SK-N-SH (cell line): ENCODE results near the gene TM7SF2. TPM values are rescaled to one million over a fixed set of nuclear protein-coding genes. Genes with fewer than 3 reads are reported as not detected.

Experiments
- CTCF ChIA-PET: fragments of 300-600, 350-600 bp; formaldehyde crosslinking; extraction: SDS; loops from one replicate; lab custom pipeline; 2021; lab: Yijun Ruan, JAX
- POLR2A ChIA-PET: fragments of 350-600 bp; sonication (Branson Sonifier 250); formaldehyde crosslinking; extraction: SDS; loops from one replicate; lab custom pipeline; 2020; ENCODE audit warnings: antibody characterized with exemption, inconsistent platforms; lab: Yijun Ruan, JAX
- DNase-seq: peaks from one replicate; pipeline ENCODE4 v3.0.0; 2012
- H2AFZ ChIP-seq: fragments of 200-600 bp; sonication (generic); 2 replicates; pipeline ENCODE4 v1.8.1; 2016; ENCODE audit warnings: antibody characterized with exemption, mild to moderate bottlenecking, low read depth
- H3F3A ChIP-seq: fragments of 200-600 bp; sonication (generic); replicated peaks from 2 replicates; pipeline ENCODE3; 2016; ENCODE audit warnings: antibody characterized with exemption, mild to moderate bottlenecking; ENCODE audit not compliant: insufficient read depth
- H3K27ac ChIP-seq, 2 experiments: fragments of 200-500 bp in 1 of 2; fragments of 200-600 bp in 1 of 2; sonication (Bioruptor generic) in 1 of 2; sonication (generic), shearing (Covaris generic) in 1 of 2; 2 replicates each; pipeline versions ENCODE4 v1.5.1 to v1.6.1; 2014 to 2016; ENCODE audit warnings: low read depth in 2 of 2, inconsistent platforms in 1 of 2, low read length in 1 of 2, mild to moderate bottlenecking in 1 of 2, mixed read lengths in 1 of 2
- H3K27me3 ChIP-seq: fragments of 200-600 bp; sonication (generic), shearing (Covaris generic); 2 replicates; pipeline ENCODE4 v1.6.1; 2016; ENCODE audit warnings: mixed run types; ENCODE audit not compliant: insufficient read depth
- H3K36me3 ChIP-seq, 2 experiments: fragments of 200-500 bp in 1 of 2; fragments of 200-600 bp in 1 of 2; sonication (Bioruptor generic) in 1 of 2; sonication (generic) in 1 of 2; replicated peaks in 1 of 2; 2 replicates each; pipeline versions ENCODE3 to v1.5.1; 2014 to 2016; ENCODE audit warnings: low read length in 1 of 2, mild to moderate bottlenecking in 1 of 2; ENCODE audit not compliant: insufficient read depth in 2 of 2, control insufficient read depth in 1 of 2
- H3K4me1 ChIP-seq, 2 experiments: fragments of 200-500 bp in 1 of 2; fragments of 200-600 bp in 1 of 2; sonication (Bioruptor generic) in 1 of 2; sonication (generic), shearing (Covaris generic) in 1 of 2; 2 replicates each; pipeline versions ENCODE4 v1.5.1 to v1.6.1; 2014 to 2016; ENCODE audit warnings: low read depth in 1 of 2, low read length in 1 of 2, mixed run types in 1 of 2; ENCODE audit not compliant: insufficient read depth in 2 of 2, control insufficient read depth in 1 of 2
- H3K4me2 ChIP-seq: fragments of 200-600 bp; sonication (generic), shearing (Covaris generic); 2 replicates; pipeline ENCODE4 v1.6.1; 2017; ENCODE audit warnings: mixed run types
- H3K4me3 ChIP-seq, 2 experiments: fragments of 200-500 bp in 1 of 2; fragments of 200-600 bp in 1 of 2; sonication (Bioruptor generic) in 1 of 2; sonication (generic), shearing (Covaris generic) in 1 of 2; 2 replicates each; pipeline versions ENCODE4 v1.5.1 to v1.8.1; 2014 to 2016; ENCODE audit warnings: low read depth in 2 of 2, inconsistent platforms in 1 of 2, low read length in 1 of 2, mild to moderate bottlenecking in 1 of 2, mixed read lengths in 1 of 2, moderate library complexity in 1 of 2
- H3K79me2 ChIP-seq: fragments of 200-600 bp; sonication (generic); 2 replicates; pipeline ENCODE4 v1.8.1; 2017; ENCODE audit warnings: mild to moderate bottlenecking; ENCODE audit not compliant: insufficient read depth
- H3K9ac ChIP-seq: fragments of 200-600 bp; sonication (generic); 2 replicates; pipeline ENCODE4 v1.6.1; 2017; ENCODE audit warnings: mixed run types
- H3K9me2 ChIP-seq: fragments of 200-600 bp; sonication (generic); 2 replicates; pipeline ENCODE4 v1.6.1; 2017; ENCODE audit warnings: mixed run types
- H3K9me3 ChIP-seq: fragments of 200-600 bp; sonication (generic); 2 replicates; pipeline ENCODE4 v1.6.1; 2017; ENCODE audit warnings: mixed run types, mild to moderate bottlenecking, moderate library complexity
- H4K20me1 ChIP-seq: fragments of 200-600 bp; sonication (generic); 2 replicates; pipeline ENCODE4 v1.6.1; 2017; ENCODE audit warnings: mild to moderate bottlenecking, mixed run types; ENCODE audit not compliant: insufficient read depth
- ELF1 ChIP-seq: IDR thresholded peaks from 2 replicates; pipeline ENCODE4 v1.4.0; 2012
- EP300 ChIP-seq, 2 experiments: IDR thresholded peaks; 2 replicates each; pipeline versions ENCODE4 v1.4.0 to v1.6.1; 2012; ENCODE audit warnings: borderline replicate concordance in 1 of 2, low read depth in 1 of 2, low read length in 1 of 2
- FOSL2 ChIP-seq: IDR thresholded peaks from 2 replicates; pipeline ENCODE4 v1.4.0; 2012; ENCODE audit warnings: low read depth, mild to moderate bottlenecking, moderate library complexity, borderline replicate concordance
- FOXJ3 ChIP-seq: sonication (generic); formaldehyde crosslinking; IDR thresholded peaks from 2 replicates; pipeline ENCODE4 v1.5.1; 2020; ENCODE audit warnings: mild to moderate bottlenecking, missing genetic modification reagents
- RCOR1 ChIP-seq: fragments of 150-350 bp; IDR thresholded peaks from 2 replicates; pipeline ENCODE4 v1.6.1; 2017; ENCODE audit warnings: antibody characterized with exemption, low read length
- RFX5 ChIP-seq: IDR thresholded peaks from 2 replicates; pipeline ENCODE4 v1.6.1; 2012; ENCODE audit warnings: mild to moderate bottlenecking, improper control_type of control experiment, low read length
- SIN3A ChIP-seq: IDR thresholded peaks from 2 replicates; pipeline ENCODE4 v1.6.1; 2012; ENCODE audit warnings: low read depth, mild to moderate bottlenecking, low read length, moderate library complexity, borderline replicate concordance
- SMC3 ChIP-seq: IDR thresholded peaks from 2 replicates; pipeline ENCODE4 v1.6.1; 2012; ENCODE audit warnings: low read depth, low read length, improper control_type of control experiment
- TCF12 ChIP-seq: IDR thresholded peaks from 2 replicates; pipeline ENCODE4 v1.4.0; 2012
- YY1 ChIP-seq: IDR thresholded peaks from 2 replicates; pipeline ENCODE4 v1.4.0; 2012; ENCODE audit warnings: low read depth, mild to moderate bottlenecking
- WGBS: methylation state at CpG from one replicate; pipeline ENCODE4 v1.1.6; 2017; ENCODE audit warnings: low lambda C conversion rate; 5-methylcytosine and 5-hydroxymethylcytosine counted together
- polyA plus RNA-seq, 3 experiments: library from polyadenylated mRNA; depleted of rRNA; stranded (reverse); fragments of >200 nt; gene quantifications; 2 replicates each; pipeline ENCODE4 v1.2.3, GENCODE V29; 2012
- TF ChIP-seq, protein P1 (sequence below): IDR thresholded peaks from 2 replicates; pipeline ENCODE4; 2012
- TF ChIP-seq, protein P2 (sequence below): IDR thresholded peaks from 2 replicates; pipeline ENCODE4 v1.6.1; 2012; ENCODE audit warnings: mild to moderate bottlenecking, low read depth, low read length, moderate library complexity
- TF ChIP-seq, protein P3 (sequence below): IDR thresholded peaks from 2 replicates; pipeline ENCODE4 v1.4.0; 2012; ENCODE audit warnings: low read depth

The TM7SF2 gene
- polyA plus RNA-seq, 1 of the 3 experiments (the other 2 are of a cell fraction): 87.8 TPM

DNA sequence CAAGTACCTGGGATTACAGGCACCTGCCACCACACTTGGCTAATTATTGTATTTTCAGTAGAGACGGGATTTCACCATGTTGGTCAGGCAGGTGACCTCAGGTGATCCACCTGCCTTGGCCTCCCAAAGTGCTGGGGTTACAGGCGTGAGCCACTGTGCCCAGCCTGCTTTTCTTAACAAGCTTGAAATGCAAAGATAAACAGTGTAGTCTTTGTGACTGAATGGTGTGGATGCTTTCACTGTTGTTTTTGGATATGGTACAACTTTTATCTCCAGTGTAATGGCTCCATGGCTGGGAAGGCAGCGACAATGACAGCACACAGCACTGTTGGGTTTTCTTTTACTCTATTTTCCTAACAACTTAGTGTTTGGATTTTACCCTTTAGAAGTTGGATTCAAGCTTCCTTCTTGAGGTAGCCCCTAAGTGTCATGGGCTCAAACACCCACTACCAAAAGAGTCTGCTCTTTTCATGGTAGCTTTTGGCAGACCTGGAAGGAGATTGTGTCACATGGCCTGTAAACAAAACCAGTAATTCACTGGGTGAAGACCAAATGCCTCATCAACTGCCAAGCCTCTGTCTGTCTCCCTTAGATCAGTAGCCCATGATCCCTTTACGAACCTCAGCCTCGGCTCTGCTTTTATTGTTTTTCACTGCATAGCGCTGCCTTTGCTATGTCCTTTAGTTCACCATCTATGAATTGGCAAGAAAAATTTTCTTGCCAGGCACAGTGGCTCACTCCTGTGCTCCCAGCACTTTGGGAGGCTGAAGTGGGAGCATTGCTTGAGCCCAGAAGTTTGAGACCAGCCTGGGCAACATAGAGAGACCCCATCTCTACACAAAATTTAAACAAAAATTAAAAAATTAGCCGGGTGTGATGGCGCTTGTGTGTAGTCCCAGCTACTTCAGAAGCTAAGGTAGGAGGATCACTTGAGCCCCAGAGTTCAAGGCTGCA is 9.3 kb upstream of the TM7SF2 start:
- Histone ChIP-seq H3K4me2 (no peak overlapping the region), H3K36me3 (peaks cover under 1 to 8% of the 10 kb centered on the region in 2 experiments), H3K27ac (peak overlapping the region in 1 of 2 experiments; percentile 21; a peak in 1 of 4 replicates), H3K79me2 (peaks cover 70% of the 10 kb centered on the region), H4K20me1 (peaks cover 9% of the 10 kb centered on the region), H3K27me3 (no peaks in the 10 kb centered on the region), H3K9me2 (no peaks in the 10 kb centered on the region), H3K4me1 (no peaks in the 10 kb centered on the region; a peak in 1 of 4 replicates), H3K9me3 (no peaks in the 10 kb centered on the region), H2AFZ (no peak overlapping the region), H3F3A (no peaks in the 10 kb centered on the region), H3K9ac (no peak overlapping the region), H3K4me3 (no peak overlapping the region)
- WGBS: 88% methylated on average over 8 of the region's 8 CpGs
- no peak for DNase-seq
- CTCF ChIA-PET: interaction anchor here (12.6 kb wide), 1 partner anchor 10 kb away, joined by 150 read pairs; the partner anchor contains the start of gene TM7SF2
- no peak for TF ChIP-seq YY1
- TF ChIP-seq, protein P1, sequence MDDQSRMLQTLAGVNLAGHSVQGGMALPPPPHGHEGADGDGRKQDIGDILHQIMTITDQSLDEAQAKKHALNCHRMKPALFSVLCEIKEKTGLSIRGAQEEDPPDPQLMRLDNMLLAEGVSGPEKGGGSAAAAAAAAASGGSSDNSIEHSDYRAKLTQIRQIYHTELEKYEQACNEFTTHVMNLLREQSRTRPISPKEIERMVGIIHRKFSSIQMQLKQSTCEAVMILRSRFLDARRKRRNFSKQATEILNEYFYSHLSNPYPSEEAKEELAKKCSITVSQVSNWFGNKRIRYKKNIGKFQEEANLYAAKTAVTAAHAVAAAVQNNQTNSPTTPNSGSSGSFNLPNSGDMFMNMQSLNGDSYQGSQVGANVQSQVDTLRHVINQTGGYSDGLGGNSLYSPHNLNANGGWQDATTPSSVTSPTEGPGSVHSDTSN: no peak
- TF ChIP-seq EP300 (IDR thresholded peaks at IDR 0.05; ENCODE audit: borderline replicate concordance in 1 of 2, low read depth in 1 of 2, low read length in 1 of 2): no peak
- TF ChIP-seq TCF12: no peak
- TF ChIP-seq ELF1: no peak
- TF ChIP-seq, protein P2, sequence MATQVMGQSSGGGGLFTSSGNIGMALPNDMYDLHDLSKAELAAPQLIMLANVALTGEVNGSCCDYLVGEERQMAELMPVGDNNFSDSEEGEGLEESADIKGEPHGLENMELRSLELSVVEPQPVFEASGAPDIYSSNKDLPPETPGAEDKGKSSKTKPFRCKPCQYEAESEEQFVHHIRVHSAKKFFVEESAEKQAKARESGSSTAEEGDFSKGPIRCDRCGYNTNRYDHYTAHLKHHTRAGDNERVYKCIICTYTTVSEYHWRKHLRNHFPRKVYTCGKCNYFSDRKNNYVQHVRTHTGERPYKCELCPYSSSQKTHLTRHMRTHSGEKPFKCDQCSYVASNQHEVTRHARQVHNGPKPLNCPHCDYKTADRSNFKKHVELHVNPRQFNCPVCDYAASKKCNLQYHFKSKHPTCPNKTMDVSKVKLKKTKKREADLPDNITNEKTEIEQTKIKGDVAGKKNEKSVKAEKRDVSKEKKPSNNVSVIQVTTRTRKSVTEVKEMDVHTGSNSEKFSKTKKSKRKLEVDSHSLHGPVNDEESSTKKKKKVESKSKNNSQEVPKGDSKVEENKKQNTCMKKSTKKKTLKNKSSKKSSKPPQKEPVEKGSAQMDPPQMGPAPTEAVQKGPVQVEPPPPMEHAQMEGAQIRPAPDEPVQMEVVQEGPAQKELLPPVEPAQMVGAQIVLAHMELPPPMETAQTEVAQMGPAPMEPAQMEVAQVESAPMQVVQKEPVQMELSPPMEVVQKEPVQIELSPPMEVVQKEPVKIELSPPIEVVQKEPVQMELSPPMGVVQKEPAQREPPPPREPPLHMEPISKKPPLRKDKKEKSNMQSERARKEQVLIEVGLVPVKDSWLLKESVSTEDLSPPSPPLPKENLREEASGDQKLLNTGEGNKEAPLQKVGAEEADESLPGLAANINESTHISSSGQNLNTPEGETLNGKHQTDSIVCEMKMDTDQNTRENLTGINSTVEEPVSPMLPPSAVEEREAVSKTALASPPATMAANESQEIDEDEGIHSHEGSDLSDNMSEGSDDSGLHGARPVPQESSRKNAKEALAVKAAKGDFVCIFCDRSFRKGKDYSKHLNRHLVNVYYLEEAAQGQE: no peak
- no peak for TF ChIP-seq FOSL2
- no peak for TF ChIP-seq RCOR1
- TF ChIP-seq FOXJ3 (CRISPR knock-in tag): no peak
- TF ChIP-seq RFX5: no peak
- TF ChIP-seq SMC3: no peak
- no peak for TF ChIP-seq SIN3A
- TF ChIP-seq, protein P3, sequence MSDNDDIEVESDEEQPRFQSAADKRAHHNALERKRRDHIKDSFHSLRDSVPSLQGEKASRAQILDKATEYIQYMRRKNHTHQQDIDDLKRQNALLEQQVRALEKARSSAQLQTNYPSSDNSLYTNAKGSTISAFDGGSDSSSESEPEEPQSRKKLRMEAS: no peak
- POLR2A ChIA-PET: interaction anchor here (0.8 to 2.5 kb wide), 2 partner anchors 9 to 89 kb away, joined by 7 to 8 read pairs; partner anchors contain the start of gene TM7SF2
